Activated CD8-positive, alpha-beta memory T cell treated with anti-CD3 and anti-CD28 coated beads for 24 hours (primary cell): Measurements from ENCODE around the gene UNC119B.
"Not testable (repeated sequence)": the region's sequence is repeated elsewhere in the genome, so short reads cannot be mapped to it uniquely, and the experiment has no call there.

ENCODE experiments used
- DNase-seq: peaks from one replicate; pipeline ENCODE4 v3.0.0-alpha.2; 2020

The UNC119B gene

GRCh38 chr12:120710031-120710804 is at the start of gene UNC119B:
Gene UNC119B, plus strand, starts transcription at chr12:120710458. Its CDS starts 17 bp downstream, at chr12:120710475.
- peak; percentile 88 for DNase-seq

- no peak for DNase-seq
Observed at GRCh38 chr12:120661432-120661831, 48.8 kb upstream of the UNC119B start.

GRCh38 chr12:120662879-120663278 is 47.4 kb upstream of the UNC119B start:
- no peak for DNase-seq

GRCh38 chr12:120663741-120664140 is 46.5 kb upstream of the UNC119B start:
- no peak for DNase-seq

- no peak for DNase-seq
Observed at GRCh38 chr12:120666571-120667390, 43.5 kb upstream of the UNC119B start.

GRCh38 chr12:120668091-120668867 is 42.0 kb upstream of the UNC119B start:
- no peak for DNase-seq

- no peak for DNase-seq
Observed at GRCh38 chr12:120668868-120669840, 41.1 kb upstream of the UNC119B start.

- DNase-seq = not testable (repeated sequence)
Observed at GRCh38 chr12:120670237-120670636, 40.0 kb upstream of the UNC119B start.

- no peak for DNase-seq
Observed at GRCh38 chr12:120670667-120671066, 39.6 kb upstream of the UNC119B start.

GRCh38 chr12:120674097-120674636 is 36.1 kb upstream of the UNC119B start:
- DNase-seq = no peak

- no peak for DNase-seq
Observed at GRCh38 chr12:120677765-120678473, 32.3 kb upstream of the UNC119B start.

GRCh38 chr12:120678572-120678971 is 31.7 kb upstream of the UNC119B start:
- no peak for DNase-seq

GRCh38 chr12:120680165-120680738 is 30.0 kb upstream of the UNC119B start:
- no peak for DNase-seq

GRCh38 chr12:120684523-120684932 is 25.7 kb upstream of the UNC119B start:
- no peak for DNase-seq

- no peak for DNase-seq
Observed at GRCh38 chr12:120685522-120685921, 24.7 kb upstream of the UNC119B start.

- peak; percentile 98 for DNase-seq
Observed at GRCh38 chr12:120686151-120686689, 24.0 kb upstream of the UNC119B start.

- DNase-seq = peak; percentile 99
Observed at GRCh38 chr12:120686690-120687577, 23.3 kb upstream of the UNC119B start, which contains the start of gene MLEC. Gene MLEC, plus strand, starts transcription at chr12:120687149. Its CDS starts 148 bp downstream, at chr12:120687297.

GRCh38 chr12:120687578-120688289 is 22.5 kb upstream of the UNC119B start:
- DNase-seq = peak; percentile 69
